HG03565 (cell line): ENCODE results near the gene FBL.
"Not testable (repeated sequence)": the region's sequence is repeated elsewhere in the genome, so short reads cannot be mapped to it uniquely, and the experiment has no call there.

ENCODE experiments used
- ATAC-seq: cut with Tn5 transposase; IDR thresholded peaks from one replicate; pipeline ENCODE4 v1.9.1; 2021; ENCODE audit warnings: mild to moderate bottlenecking, moderate library complexity; ENCODE audit not compliant: unreplicated experiment

The FBL gene

GRCh38 chr19:39877488-39877887 is 31.3 kb upstream of the FBL start:
- not testable (repeated sequence) for ATAC-seq

GRCh38 chr19:39876486-39876885 is 30.3 kb upstream of the FBL start:
- not testable (repeated sequence) for ATAC-seq

GRCh38 chr19:39875401-39875864 is 29.3 kb upstream of the FBL start:
- not testable (repeated sequence) for ATAC-seq

GRCh38 chr19:39874404-39874803 is 28.2 kb upstream of the FBL start:
- no peak for ATAC-seq

GRCh38 chr19:39873385-39873784 is 27.2 kb upstream of the FBL start:
- ATAC-seq = no peak

GRCh38 chr19:39871886-39872866 is 26.0 kb upstream of the FBL start:
- no peak for ATAC-seq

GRCh38 chr19:39871362-39871761 is 25.2 kb upstream of the FBL start:
- no peak for ATAC-seq

GRCh38 chr19:39870171-39870971 is 24.2 kb upstream of the FBL start:
- ATAC-seq = no peak

- no peak for ATAC-seq
Observed at GRCh38 chr19:39867952-39868351, 21.8 kb upstream of the FBL start.

GRCh38 chr19:39867133-39867532 is 21.0 kb upstream of the FBL start:
- ATAC-seq = no peak

- ATAC-seq = no peak
Observed at GRCh38 chr19:39865953-39866352, 19.8 kb upstream of the FBL start.

- ATAC-seq = no peak
Observed at GRCh38 chr19:39865186-39865585, 19.0 kb upstream of the FBL start.

GRCh38 chr19:39864118-39864517 is 17.9 kb upstream of the FBL start:
- no peak for ATAC-seq

GRCh38 chr19:39858541-39858940 is 12.4 kb upstream of the FBL start:
- ATAC-seq = no peak

- no peak for ATAC-seq
Observed at GRCh38 chr19:39852882-39853281, 6.7 kb upstream of the FBL start.

- ATAC-seq = no peak
Observed at GRCh38 chr19:39850892-39851291, 4.7 kb upstream of the FBL start.

- no peak for ATAC-seq
Observed at GRCh38 chr19:39848392-39848791, 2.2 kb upstream of the FBL start.

- ATAC-seq = no peak
Observed at GRCh38 chr19:39847525-39847924, 1.3 kb upstream of the FBL start.

- ATAC-seq = no peak
Observed at GRCh38 chr19:39846678-39847486, 703 bp upstream of the FBL start.

- ATAC-seq = no peak
Observed at GRCh38 chr19:39845584-39845932, 621 bp downstream of the FBL start.

- no peak for ATAC-seq
Observed at GRCh38 chr19:39845172-39845571, 1.0 kb downstream of the FBL start.
